A549 (cell line): ENCODE data around the gene MED22.

ENCODE experiments used
- POLR2A ChIP-seq: IDR thresholded peaks from 2 replicates; pipeline ENCODE4 v1.6.1; 2012; ENCODE audit warnings: mild to moderate bottlenecking, low read length
- POLR2AphosphoS2 ChIP-seq: conservative IDR thresholded peaks from 2 replicates; pipeline ENCODE4 v1.6.1; 2012; ENCODE audit warnings: low read length, improper control_type of control experiment, inconsistent platforms
- TF ChIP-seq, protein P1 (sequence below): fragments of >200 bp; sonication (Bioruptor Twin); formaldehyde crosslinking; IDR thresholded peaks from 3 replicates; pipeline ENCODE4 v1.5.1; 2016

DNA sequence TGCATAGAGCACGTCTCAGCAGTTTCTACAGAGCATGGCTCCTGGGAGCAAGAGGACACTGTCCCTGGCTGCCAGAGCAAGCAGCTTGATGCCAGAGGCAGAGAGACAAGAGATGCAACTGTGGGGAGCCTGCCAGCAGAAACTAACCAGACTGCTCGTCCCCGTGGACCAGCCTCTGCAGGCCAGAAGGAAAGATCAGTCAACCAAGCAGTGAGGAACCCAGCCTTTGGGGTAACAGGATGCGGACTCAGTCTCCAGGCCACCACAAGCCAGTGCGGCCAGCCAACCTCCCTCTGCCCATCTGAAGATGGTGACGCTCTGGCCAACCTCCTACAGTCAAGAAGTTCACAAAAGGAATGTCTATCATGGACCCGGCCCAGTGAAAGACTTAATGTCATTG, 24.2 kb upstream of the MED22 start:
- TF ChIP-seq POLR2AphosphoS2 (no peak), POLR2A (no peak)
- TF ChIP-seq, protein P1, sequence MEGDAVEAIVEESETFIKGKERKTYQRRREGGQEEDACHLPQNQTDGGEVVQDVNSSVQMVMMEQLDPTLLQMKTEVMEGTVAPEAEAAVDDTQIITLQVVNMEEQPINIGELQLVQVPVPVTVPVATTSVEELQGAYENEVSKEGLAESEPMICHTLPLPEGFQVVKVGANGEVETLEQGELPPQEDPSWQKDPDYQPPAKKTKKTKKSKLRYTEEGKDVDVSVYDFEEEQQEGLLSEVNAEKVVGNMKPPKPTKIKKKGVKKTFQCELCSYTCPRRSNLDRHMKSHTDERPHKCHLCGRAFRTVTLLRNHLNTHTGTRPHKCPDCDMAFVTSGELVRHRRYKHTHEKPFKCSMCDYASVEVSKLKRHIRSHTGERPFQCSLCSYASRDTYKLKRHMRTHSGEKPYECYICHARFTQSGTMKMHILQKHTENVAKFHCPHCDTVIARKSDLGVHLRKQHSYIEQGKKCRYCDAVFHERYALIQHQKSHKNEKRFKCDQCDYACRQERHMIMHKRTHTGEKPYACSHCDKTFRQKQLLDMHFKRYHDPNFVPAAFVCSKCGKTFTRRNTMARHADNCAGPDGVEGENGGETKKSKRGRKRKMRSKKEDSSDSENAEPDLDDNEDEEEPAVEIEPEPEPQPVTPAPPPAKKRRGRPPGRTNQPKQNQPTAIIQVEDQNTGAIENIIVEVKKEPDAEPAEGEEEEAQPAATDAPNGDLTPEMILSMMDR: no peak
